NCI-H2227 (cell line): Measurements from ENCODE around the gene BRD7.
A peak's percentile ranks its signal among the peaks of the same experiment; 100 is the strongest.
"Not testable (repeated sequence)": the region's sequence is repeated elsewhere in the genome, so short reads cannot be mapped to it uniquely, and the experiment has no call there.

Source experiments
- DNase-seq: peaks from one replicate; lab custom pipeline; 2025; ENCODE audit not compliant: unreplicated experiment; lab: John Stamatoyannopoulos, UW

BRD7 gene

DNA sequence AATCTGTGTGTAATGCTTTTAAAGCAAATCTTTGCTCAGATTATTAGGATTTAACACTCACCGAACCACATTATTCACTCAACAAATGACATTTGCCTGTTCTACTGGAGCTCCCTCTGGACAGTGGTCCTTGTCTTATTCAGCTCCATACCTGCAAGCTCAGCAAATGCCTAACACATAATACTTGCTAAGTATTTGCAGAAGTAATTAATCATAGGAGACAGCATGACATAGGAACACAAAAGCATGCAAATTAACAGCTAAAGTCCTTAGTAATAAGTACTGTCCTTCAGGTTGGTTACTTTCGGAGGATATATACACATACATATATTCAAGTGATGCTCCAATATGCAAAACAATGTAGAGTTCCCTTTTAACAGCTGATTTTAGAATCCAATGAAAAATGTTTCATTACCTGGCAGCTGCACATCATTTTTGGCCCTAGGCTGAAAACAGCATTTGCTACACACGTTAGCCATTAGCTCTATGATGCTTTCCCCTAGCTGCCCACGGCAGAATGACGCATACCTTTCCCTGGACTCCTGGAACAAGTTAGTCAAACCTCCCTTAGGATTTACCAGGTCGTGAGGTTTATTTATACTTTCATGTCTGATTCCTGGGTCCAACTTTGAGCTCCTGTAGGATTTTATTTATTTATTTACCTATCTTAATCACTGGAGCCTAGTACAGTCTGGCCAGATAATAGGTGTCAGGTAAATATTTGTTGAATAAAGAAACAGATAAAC is 8.6 kb downstream of the BRD7 start:
- no peak for DNase-seq

DNA sequence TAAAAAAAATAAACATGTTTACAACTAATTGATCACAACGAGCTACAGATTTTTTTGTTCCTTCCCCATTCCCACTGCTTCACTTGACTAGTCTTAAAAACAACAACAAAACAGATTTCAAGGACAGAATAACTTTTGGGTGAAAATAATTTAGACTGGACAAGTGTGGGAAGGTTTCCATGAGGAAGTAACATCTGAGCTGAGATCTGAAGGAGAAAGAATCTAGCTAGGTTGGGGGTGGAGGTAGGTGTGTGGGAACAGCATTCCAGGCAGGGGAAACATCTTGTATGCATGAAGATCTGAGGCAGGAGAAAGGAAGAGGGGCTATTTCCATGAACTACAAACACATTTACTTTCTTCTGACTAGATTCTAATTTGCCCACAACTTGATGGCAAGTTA is 9.2 kb downstream of the BRD7 start:
- no peak for DNase-seq

DNA sequence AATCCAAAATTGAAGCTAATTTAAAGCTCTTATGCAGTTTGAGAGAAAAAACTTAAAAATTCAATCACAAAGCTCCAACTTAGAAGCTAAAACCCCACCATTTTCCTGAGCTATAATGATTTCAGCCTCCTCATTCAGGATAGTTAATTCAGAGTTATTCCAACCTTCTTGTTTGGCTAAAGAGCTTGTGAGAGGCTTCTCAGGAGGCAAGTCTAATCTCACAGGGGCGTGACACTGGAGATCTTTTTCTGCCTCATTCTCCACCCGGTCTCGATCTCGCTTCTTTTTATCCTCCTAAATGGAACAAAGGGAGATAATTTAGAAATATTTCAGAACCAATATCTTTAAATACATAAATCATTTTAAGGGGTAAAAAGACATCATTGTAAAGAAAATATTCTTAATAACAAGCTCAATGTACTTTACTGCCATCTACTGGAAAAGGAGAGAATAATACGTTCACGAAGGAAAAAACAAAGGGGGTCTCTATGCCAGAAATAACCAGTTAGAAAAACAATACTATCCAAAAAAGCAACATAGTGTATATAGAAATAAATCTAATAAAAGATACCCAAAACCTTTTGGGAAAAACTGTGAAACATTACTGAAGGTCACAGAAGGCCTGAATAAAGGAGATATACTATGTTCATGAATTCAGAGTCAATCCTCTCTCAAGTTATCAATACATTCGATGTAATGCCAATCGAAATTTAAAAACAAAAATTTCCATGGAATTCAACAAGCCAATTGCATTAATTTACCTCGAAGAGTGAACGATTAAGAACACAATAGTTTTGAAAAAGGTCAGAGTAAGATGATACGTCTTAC is 13.9 kb downstream of the BRD7 start:
- DNase-seq, result peak; percentile 19

DNA sequence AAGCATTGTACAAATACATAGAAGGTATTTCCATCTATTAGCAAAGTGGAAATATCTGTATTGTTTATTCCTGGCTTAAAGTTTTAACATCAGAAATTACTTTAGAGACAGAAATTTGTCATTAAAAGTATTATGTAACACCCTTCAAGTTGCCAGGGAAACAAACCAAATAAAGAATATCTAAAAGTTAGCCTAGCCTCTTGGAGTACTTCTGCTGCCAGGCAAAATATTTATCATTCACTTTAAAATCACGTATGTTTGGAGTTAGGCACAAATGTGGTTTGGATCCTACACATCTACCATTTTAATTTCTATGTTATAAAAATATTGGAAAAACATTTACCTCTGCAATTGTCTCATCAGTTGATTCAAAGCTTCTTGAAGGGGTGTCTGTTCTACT is 14.7 kb downstream of the BRD7 start:
- no peak for DNase-seq

DNA sequence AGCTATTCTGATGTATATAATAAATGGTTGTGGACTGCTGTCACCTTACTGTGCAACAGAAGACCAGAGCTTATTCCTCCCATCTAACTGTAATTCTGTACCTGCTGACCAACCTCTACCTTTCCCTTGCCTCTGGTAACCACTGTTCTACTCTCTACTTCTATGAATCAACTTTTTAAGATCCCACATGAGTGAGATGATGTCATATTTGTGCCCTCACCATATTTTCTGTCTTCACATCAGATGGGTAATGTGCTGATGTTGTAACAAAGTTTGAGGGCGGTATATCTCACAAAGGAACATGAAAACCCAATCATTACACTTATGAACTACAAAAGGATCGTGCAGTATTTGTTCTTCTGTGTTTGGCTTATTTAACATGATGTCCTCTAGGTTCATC is 16.8 kb downstream of the BRD7 start:
- no peak for DNase-seq

DNA sequence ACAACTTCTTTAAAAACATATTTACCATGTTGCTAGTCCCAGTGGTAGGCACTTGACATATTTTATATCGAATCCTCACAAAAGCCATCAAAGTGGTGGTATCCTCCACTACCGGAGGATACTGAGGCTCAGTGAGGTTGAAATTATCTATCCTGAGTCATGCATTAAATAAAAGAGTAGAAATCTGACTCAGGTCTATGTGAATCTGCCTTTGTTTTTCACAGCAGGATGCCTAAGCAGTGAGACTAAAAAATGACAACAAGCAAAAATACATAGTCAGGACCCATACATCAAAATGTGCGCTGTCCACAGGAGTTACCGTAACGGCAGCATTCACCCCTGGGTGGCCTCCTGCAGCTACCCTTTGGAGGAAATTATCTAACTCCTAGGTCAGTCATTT is 17.7 kb downstream of the BRD7 start:
- DNase-seq, result no peak

DNA sequence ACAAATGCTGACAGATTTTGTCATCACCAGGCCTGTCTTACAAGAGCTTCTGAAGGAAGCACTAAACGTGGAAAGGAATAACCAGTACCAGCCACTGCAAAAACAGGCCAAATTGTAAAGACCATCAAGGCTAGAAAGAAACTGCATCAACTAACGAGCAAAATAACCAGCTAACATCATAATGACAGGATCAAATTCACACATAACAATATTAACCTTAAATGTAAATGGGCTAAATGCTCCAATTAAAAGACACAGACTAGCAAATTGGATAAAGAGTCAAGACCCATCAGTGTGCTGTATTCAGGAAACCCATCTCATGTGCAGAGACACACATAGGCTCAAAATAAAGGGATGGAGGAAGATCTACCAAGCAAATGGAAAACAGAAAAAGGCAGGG is 23.6 kb downstream of the BRD7 start:
- not testable (repeated sequence) for DNase-seq

DNA sequence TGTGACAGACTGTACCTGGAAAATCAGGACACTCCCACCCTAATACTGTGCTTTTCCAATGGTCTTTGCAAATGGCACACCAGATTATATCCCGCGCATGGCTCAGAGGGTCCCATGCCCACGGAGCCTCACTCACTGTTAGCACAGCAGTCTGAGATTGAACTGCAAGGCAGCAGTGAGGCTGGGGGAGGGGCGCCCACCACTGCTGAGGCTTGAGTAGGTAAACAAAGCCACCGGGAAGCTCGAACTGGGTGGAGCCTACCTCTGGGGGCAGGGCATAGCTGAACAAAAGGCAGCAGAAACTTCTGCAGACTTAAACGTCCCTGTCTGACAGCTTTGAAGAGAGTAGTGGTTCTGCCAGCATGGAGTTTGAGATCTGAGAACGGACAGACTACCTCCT is 25.2 kb downstream of the BRD7 start:
- DNase-seq, result not testable (repeated sequence)

DNA sequence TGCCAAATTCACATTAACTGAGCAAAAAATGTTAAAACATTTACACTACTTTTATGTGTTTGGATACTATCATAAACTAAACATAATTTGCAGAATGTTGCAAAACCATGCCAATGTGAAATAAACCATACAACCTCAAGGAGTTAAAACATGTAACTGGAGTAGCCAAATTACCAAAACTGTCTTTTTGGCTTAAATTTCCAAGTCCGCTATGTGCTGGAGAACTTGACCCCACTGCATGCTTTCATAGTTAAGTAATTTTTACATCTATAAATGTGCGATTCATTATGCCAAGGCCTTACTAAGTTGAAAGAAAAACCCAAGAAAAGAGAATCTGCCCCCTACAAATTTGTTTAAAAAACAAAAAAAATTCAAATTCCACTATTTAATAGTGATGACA is 28.2 kb downstream of the BRD7 start:
- no peak for DNase-seq

DNA sequence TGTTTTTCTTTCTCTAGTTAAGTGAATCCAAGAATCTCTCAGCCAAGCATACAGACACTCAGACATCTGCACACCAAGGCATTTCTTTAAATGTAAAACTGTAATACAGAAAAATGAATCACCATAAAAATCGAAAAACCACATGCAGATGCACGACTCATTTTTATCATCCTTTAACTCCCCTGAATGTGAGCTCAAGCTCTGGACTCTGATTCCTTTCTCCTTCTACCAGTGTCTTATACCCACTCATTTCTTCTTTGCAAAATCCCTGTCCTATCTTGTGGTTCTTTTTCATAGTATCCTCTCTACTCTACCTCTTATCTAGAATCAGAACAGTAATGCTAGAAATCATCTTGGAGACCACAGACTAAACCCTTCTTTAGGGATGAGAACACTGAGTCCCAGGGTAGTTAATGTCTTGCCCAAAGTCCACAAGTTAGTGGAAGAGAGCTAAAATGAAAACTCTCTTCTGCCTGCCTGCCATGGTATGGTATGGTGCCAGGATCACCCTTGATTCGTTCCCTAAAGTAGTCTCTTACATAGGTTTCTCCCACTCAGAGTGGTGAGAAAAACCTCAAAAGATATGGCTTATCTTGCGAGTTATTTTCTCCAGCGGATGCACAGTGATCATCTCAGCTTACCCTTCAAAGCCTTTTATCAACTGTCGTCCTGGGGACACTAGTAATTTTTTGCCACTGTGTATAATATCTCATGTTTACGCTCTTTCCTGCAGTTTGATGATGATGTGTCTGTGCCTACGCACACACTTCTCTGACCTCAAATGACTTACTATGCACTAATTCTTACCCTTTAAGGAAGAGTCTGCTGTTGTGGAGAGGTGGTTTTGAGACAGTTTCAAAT is 30.2 kb downstream of the BRD7 start:
- no peak for DNase-seq

DNA sequence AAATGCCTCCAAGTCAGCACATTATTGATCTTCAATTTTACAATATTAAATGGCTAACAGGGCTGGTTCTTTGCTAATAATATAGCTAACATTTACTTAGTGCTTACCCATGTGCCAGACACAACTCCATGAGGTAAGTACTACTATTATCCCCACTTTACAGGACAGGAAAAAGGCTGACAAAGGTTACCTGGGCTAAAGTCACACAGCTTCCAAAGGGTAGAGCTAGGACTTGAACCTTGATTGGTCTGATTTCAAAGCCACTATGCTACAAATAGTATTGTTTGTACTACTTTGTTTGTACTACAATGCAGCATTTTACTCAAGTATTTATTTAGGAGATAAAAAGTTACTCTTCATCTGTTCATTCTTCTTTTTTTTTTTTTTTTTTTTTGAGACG is 31.9 kb downstream of the BRD7 start:
- no peak for DNase-seq

DNA sequence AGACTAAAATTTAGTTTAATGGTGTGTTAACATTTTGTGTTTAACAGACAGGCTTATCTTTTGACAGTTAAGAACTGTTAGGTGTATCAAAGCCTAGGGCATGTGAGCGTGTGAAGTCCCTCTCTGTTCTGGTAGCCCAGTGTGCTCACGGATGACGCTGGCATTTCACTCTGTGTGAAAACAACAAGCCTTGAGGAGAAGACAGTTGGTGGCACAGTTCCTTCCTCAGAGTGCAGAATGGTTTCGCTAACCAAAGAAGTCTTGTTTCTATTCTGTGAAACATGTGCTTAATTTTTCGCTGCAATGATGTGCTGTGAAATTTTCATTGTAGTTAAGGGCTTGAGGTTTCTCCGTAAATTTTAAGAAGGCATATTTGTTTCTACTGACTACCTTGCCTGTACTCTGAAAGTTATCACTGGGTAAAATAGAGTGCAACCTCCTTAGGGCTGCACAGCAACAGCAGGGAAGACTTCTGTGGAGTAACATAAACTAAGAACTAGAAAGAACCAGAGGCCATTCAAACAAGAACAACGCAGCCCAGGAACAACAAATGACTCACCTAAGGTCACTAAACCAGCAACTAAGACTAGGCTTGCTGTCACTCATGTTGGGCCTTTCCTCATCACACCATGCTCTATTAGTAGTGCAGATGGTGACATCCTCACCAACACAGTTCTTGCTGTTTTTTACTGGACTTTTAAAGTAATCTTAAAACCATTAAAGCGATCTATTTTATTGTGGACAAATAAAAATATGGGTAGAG is 33.4 kb downstream of the BRD7 start:
- no peak for DNase-seq

DNA sequence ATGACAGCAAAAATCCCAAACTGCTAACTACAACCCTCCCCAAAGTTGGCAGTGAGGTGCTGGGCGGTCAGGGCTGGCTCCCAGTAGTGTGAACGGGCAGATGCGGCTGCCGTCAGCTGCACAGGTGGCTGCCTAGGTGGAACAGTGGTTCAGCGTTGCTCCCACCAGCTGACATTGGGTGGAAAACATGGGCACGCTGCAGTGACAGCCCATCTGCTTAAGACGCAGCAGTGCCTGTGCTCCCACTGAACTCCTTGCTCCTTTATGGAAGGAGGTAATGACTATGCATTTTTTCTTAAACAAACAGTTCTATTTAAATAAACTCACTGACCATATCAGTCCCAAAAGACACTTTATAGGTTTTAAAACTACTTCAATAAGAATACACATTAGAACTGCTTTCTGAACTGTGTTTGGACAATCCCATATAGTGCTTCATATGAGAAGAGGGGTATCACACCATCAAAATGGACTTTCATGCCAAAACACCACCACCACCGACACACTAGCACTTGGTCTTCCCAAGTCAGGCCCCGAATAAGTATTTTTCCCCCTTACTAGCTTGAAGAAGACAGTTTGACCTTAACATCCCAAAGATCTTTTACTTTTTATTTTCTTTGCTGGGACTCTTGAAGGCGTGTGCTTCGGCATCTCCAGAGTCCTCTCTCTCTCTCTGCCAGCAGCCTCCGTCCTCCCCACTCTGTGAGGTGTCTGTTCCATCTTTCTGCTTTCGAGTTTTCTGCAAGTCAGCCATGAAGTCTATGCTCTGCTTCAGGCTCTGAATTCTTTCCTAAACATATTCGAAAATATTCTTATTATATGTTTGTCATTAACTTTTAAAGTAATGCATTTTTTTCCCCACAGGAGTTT is 34.4 kb downstream of the BRD7 start:
- DNase-seq, result no peak

DNA sequence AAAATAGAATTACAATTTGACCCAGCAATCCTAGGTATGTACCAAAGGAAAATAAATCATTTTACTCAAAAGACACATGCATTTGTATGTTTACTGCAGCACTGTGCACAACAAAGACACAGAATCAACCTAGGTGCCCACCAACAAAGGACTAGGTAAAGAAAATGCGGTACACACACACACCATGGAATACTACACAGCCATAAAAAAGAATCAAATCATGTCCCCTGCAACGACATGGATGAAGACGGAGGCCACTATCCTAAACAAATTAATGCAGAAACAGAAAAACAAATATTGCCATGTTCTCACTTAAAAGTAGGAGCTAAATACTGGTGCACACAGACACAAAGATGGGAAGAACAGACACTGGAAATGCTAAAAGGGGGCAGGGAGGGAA is 36.2 kb downstream of the BRD7 start:
- no peak for DNase-seq

DNA sequence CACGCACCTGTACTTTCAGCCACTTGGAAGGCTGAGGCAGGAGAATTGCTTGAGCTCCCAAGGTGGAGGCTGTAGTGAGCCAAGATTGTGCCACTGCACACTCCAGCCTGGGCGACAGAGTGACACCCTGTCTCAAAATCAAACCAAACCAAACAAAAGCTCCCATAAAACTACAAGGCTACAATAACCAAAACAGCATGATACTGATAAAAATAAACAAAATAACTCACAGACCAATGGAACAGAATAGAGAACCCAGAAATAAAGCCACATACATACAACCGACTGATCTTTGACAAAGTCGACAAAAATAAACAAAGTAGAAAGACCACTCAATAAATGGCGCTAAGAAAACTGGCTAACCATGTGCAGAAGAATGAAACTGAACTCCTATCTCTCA is 37.2 kb downstream of the BRD7 start:
- no peak for DNase-seq

DNA sequence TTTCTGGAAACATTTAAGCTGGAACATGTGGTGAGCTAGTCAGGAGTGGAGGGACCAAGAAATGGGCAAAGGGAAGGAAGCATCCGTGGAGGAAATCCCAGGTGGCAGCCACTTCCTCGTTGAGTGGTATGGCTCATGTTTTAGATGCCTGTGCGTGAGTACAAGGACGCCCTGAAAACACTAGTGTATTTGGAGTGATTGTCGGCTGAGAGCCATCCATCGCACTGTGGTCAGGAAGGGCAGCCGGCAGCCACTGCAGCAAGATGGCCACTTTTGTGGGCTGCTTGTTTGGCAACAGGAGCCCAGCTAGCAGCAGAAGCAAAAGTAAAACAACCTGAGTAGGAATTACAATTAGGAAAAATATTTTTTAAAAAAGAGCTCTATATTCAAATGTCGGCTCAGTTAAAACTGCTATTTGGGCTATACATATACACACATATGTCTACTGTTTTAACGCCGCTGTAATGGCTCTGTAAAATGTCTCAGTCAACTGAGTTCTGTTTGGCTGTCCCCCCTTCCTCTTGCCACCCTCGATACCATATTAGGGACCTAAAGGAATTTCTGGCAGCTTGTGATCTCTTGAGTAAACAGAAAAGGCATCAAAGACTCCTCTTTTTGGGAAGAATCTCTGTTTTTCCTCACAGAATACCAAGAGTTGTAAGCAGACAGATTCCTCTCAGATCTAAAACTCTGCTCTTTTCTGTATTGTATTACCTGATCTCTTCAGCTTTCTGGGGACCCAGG is 39.2 kb downstream of the BRD7 start:
- DNase-seq, result no peak

DNA sequence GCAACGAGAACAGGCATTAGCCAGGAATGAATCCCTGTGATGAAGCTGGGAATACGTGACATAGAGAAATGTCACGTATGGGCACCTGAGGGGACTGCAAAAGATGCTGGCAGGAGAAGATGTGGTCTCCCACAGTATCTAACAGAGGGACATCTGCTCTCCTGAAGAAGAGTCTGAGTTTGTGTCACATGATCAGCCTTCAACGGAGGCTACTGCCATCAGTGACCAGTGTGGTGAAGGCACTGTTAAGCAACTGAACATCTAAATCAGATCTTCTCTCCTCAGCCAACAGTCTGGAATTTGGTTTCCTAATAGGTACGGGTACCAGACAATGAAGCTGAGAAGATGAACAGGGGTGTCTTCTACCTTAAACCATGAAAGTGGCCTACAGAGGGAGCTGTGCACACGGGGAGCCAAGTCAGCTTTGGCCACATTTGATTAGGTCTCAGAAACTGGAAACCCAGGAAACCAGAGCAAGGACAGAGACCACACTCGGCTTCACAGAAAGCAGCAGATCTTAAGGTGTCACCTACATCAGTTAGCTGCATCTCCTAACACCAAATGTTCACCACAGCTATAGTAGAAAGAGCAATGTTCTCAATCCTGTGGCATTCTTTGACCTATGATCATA is 41.8 kb downstream of the BRD7 start:
- peak; percentile 7 for DNase-seq

DNA sequence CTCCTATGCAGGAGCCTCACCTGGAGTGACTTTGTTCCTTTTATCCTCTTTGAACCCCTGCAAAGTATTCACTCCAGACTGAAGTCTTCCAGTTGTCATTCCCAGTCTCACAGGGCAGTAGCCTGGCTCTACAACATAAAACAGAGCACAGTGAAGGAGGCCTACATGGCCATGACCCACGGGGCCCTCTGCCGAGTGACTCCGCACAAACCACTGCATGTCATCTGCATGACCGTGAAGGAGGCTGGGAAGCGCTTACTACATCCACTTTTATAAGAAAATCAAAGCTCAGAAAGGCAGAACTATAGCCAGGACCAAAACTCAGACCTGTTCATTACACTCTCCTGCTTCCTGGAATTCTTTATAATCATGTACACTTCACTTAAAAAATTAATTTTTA is 42.5 kb downstream of the BRD7 start:
- DNase-seq, result no peak

DNA sequence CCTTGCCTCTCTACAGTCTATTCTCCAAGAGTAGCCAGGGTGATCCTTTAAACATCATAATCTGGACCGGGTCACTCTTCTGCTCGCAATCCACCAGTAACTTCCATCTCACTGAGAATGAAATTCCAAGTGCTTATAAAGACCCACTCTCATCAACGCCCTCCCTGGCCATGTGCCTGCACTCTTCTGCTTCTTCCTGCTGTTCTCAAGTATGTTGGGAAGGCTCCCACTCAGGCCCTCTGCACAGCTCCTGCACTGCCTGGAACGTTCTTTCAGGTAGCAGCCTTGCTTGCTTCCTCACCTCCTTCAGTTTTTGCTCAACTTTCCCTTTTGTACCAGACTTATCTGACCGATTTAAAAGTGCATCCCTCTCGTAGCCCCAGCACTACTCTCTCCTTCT is 44.4 kb downstream of the BRD7 start:
- no peak for DNase-seq
